HG03457 (cell line): ENCODE measurements around the gene HDX.
"Not testable (repeated sequence)": the region's sequence is repeated elsewhere in the genome, so short reads cannot be mapped to it uniquely, and the experiment has no call there.

Source experiments
- ATAC-seq: cut with Tn5 transposase; IDR thresholded peaks from one replicate; pipeline ENCODE4 v1.9.1; 2021; ENCODE audit warnings: moderate number of reproducible peaks; ENCODE audit not compliant: unreplicated experiment

The HDX gene, protein sequence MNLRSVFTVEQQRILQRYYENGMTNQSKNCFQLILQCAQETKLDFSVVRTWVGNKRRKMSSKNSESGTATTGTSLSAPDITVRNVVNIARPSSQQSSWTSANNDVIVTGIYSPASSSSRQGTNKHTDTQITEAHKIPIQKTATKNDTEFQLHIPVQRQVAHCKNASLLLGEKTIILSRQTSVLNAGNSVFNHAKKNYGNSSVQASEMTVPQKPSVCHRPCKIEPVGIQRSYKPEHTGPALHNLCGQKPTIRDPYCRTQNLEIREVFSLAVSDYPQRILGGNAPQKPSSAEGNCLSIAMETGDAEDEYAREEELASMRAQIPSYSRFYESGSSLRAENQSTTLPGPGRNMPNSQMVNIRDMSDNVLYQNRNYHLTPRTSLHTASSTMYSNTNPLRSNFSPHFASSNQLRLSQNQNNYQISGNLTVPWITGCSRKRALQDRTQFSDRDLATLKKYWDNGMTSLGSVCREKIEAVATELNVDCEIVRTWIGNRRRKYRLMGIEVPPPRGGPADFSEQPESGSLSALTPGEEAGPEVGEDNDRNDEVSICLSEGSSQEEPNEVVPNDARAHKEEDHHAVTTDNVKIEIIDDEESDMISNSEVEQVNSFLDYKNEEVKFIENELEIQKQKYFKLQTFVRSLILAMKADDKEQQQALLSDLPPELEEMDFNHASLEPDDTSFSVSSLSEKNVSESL

DNA sequence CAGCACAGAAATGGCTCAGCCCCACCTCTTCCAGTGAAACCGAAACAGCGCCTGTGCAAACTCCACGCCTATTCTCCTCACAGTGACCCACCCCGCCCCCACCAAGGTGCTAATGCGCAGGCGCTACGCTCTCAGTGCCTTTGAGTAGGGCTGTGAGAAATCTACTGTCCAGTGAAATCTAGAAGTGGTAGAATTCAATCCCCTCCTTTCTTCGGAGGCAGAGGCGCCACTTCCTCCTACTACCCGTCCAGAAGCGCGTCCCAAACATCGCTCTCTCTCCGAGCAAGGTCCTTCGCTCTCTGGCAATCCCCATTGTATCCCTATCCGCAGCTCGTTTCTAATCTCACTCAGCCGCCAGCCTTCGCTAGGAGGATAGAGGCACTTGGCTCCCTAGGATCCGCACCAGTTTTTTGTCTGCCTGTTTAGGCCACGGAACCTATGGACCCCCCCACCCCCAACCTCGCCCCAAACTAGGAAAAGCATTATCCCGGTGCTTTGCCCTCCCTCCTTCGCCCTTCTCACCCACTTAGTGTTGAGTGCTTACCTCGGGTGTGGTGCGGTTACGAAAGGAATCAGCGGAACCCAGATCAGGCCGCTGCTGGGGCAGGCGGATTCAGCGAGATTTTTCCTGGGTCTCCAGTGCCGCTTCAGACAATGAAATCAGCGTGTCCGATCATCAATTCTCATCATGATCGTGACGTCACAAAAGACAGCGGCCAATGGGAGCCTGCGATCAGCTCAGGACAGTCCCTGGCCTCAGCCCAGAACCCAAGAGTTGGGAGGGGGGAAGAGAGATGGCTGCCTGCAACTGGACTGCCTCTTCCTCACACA is at the start of gene HDX:
Gene HDX (minus strand): TSS at position 656 of the 831 bp plus-strand sequence. CDS start 27,056 bp downstream, outside the sequence.
- peak; percentile 87 for ATAC-seq

DNA sequence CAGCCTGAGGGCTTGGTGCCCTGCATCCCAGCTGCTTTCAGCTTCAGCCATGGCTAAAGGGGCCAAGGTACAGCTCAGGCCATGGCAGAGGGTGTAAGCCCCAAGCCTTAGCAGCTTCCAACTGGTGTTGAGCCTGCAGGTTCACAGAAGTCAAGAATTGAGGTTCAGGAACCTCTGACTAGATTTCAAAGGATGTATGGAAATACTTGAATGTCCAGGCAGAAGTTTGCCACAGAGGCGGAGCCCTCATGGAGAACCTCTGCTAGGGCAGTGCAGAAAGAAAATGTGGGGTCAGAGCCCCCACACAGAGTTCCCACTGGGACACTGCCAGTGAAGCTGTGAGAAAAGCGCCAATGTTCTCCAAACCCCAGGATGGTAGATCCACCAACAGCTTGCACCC is 39.1 kb upstream of the HDX start:
- ATAC-seq: not testable (repeated sequence)

DNA sequence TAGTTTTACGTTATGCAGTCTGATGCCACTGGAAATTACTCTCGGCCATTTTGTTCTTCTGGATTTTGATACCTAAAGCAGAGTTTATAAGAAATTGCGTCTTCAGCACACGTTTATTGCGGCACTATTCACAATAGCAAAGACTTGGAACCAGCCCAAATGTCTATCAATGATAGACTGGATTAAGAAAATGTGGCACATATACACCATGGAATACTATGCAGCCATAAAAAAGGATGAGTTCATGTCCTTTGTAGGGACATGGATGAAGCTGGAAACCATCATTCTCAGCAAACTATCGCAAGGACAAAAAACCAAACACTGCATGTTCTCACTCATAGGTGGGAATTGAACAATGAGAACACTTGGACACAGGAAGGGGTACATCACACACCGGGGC is 35.4 kb upstream of the HDX start:
- ATAC-seq: not testable (repeated sequence)

DNA sequence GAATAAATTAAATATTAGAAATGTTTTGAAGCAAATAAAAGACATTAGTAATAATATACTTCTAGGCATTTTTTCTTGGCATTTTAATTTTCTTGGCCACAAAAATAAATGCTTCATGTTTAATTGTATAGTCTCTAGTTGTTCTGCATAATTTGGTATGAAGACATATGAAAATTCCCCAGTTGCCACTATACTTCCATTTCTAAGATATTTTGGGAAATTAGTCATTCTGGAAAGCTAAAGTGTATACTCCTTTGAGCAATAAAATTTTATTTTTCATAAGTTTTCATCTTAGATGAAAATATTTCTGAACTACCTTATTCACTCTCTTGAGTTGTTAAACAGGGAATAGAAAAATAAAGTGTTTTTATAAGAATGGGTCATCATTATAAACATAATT is 13.8 kb downstream of the HDX start:
- ATAC-seq: no peak

DNA sequence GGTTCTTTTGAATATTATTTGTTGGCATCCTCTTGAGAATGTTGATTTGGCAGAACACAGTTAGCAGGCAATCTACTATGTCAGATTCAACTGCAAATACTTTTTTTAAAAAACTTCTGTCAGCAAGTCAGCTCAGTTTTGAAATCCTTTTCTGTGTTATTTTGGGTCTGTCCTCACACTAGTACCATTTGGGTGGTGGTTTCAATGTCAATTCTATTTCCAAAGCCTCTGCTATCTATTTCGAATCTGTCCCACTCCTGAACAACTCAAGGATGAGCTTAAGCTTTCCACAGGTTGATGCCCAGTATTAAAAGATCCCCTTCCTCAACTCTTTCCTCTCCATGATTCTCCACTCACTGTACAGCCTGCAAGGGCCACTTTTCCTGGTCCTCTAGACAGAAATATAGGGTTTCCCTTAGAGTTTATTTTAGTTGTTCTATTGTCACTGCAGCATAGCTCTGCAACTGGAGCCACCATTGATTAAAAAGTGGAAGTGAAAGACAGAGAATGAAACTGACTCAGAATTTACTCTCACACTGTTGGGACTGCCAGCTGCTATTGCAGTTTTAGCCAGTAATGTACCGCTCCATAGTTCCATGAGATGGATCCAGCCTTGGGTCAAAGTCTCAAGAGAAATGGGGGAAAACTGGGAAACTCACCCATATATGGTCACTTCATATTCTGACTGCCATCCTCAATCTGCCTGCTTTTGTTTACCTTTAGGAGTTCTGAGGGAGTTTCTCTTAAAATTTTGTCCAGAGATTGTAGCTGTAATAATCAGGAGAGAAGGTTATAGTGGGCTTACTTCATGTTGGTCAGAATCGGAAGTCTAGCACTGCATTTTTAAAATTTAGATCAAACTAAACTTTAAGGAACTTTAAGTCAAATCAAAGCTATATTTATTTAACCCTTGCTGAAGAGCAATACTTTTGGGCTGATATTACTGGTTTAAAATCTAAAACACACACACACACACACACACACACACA is 14.6 kb downstream of the HDX start:
- ATAC-seq: peak; percentile 97

DNA sequence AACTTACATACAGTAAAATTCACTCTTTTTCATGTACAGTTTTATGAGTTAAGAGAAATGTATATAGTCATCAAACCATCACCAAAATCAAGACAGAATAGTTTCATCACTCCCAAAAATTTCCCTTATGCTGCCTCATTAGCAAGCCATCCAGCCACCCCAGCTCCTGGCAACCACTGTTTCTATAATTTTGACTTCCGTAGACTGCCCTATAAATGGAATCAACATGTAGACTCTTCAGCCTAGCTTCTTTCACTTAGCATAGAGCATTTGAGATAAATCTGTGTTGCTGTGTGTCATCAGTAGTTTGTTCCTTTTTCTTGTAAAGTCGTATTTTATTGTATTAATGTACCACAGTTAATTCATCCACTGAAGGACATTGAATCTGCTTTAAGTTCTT is 23.2 kb downstream of the HDX start:
- no peak for ATAC-seq

DNA sequence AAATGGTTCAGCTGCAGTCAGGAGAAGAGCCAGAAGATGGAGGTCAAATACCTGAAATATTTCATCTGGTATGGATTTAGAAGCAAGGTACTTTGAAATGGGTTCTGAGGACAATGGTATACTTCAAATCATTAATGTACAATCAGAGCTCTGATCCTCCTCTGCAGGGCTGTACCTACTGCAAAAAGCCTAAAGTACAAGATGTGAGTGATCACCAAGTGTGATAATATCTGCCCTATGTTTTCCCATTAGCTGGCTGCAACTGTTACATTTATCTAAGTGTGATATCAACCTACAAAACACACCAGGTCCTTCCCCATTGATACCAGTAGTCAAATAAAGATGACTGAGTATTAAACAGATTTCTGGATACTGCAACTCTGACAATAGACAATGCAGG is 25.1 kb downstream of the HDX start:
- no peak for ATAC-seq

DNA sequence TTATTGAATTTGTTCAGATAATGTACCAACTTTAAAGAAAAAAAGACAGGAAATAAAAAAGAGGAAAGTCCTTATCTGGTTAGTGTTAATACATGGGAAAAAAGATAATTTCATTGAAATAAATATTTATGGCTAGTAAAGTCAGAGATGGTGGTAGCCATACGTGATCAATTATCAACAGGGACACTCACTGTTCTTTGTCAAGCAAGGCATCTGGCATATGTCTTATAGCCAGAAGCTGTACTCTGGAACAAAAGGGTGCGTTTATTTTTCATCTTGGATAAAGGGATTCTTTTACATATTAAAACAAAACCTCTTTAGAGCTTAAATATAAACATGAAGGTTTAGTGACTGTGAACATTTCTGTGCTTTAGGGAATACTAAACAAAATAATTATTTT is 26.7 kb downstream of the HDX start:
- no peak for ATAC-seq

DNA sequence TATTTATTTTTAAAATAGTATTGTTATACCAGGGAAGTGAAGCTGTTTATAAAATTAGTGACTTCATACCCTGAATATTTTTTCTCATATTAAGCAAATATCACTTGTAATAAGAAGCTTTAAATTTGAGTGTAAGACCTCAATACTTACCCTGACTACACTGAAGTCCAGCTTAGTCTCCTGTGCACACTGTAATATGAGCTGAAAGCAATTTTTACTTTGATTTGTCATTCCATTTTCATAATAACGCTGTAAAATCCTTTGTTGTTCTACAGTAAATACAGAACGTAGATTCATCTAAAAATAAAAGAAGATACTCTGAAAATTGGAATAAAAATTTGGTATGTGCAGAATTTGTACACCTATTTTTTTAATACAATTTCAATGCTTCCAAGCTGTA is 27.2 kb downstream of the HDX start:
- ATAC-seq: no peak

DNA sequence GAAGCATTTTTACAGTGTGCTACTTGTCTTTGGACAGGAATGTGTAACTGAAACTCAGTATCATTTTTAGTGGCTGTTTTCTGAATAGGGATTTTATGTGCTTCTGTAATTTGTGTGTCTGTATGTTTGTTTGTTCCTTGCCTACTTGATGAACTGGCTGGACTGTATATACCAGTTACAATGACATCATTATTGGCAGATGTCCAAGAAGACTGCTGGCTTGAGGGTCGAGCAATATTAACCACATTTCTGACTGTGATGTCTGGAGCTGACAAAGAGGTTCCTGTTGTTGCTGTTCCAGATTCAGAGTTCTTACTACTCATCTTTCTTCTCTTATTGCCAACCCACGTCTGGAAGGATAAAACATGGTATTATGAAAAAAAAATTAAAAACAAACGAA is 33.0 kb downstream of the HDX start:
- no peak for ATAC-seq

DNA sequence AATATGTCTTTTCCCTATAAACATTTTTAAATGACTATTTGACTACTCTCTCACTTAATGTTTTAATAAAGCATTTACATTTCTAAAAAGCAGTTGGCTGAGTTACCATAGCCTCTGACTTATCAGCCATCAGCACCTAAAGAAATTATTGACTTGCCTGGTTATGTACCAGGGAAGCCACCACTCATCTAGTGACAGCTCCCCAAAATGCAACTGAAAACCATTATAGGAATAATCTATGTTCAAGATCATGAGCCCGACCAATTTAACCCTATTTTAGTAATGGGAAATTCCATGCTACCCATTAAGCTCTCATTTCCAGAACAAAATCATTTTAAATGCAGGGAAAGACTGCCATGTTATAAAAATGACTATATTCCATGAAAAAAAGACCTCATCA is 34.4 kb downstream of the HDX start:
- ATAC-seq: no peak

DNA sequence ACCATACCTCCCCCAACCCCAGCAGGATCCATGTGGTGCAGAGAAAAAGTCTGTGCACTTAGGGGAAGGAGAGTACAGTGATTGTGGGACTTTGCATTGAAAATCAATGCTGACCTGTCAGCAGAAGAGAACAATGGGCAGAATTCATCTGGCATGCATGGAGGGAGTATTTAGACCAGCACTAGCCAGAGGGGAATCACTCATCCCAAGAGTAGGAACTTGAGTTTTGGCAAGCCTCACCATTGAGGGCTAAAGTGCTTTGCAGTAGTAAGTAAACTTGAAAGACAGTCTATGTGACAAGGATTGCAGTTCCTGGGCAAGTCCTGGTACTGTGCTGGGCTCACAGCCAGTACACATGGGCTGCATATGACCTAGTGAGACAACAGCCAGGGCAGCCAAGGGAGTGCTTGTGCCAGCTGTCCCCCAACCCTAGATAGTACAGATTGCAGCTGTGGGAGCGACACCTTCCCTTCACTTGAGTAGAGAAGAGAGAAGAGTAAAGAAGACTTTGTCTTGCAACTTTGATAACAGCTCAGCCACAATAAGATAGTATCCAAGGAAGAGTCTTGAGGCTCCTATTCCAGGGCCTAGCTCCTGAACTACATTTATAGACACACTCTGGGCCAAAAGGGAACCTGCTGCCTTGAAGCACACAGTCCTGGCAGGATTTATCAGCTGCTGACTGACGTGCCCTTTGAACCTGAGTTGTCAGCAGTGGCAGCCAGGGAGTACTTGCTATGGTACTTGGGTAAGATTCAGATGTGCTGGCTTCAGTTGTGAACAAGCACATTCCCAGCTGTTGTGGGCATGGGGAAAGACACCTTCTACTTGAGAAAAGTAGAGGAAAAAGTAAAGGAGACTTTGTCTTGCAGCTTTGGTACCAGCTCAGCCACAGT is 48.7 kb downstream of the HDX start:
- no peak for ATAC-seq

DNA sequence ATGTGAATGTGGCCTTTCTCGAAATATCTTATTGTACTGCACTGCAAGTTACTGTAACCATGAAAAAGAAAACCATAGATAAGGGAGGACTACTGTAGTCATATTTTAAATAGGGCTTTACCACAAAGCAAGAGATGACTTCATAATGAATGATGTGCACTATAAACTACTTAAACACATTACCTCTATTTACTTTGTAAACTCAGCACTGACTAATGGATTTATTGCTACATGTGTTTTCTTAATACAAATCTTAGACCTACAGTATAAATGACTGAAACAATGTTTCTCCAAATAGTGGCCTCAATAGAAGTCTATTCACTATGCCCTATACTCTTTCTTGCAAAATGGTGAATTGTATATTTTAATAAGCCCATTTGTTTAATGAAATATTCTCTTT is 61.1 kb downstream of the HDX start:
- no peak for ATAC-seq

DNA sequence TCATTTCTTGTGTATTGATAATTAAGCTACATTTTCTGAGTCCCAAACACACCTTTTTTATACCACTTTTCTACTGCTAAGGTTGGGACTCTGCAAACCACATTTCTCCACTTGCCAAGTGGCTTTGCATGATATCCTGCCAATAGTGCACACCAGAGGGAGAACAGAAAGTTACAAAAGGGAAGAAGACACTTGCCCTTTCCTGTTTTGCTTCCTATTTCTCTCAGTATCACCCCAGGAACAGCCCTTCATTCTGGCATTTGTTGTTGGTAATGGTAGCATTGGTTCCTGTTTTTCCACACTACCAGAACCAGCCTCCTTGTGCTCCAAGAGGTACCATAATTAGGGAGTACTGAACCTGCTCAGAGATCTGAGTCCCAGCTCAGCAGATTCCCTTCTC is 87.1 kb downstream of the HDX start:
- ATAC-seq: no peak

DNA sequence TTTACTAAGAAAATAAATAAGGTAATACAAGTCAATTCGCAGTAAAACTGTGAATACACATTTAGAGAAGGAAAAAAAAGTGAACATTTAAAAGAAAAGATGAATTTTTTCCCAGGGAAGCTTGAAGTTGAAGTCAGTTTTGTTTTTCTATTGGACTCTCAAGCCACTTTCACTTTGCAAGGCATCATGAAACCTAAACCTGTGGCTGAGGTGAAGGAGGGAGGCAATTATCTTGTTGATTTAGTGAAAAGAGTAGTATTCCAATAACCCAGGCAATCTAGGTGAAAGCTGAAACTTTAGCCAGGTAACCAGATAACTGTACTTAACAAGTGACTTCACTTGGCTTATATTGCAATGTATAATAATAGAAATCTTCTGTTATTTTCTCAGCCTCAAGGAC is 138.6 kb downstream of the HDX start:
- no peak for ATAC-seq

DNA sequence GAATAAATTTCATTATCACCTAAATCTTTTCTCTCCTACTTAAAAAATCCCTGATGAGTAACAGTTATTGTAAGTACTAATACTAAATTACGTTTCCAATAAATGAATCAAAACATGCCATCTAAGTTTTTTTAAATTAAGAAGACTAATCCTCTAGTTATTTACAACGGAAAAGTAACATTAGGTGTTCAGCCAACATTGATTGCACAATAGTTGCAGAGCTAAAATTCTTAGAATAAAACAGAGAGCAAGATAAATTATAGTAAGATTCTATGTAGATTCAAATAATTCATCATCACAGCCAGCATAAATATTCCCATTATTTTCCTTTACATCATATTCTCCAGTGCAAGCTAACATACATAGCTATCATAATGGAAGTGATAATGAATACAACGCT is 139.2 kb downstream of the HDX start:
- no peak for ATAC-seq

DNA sequence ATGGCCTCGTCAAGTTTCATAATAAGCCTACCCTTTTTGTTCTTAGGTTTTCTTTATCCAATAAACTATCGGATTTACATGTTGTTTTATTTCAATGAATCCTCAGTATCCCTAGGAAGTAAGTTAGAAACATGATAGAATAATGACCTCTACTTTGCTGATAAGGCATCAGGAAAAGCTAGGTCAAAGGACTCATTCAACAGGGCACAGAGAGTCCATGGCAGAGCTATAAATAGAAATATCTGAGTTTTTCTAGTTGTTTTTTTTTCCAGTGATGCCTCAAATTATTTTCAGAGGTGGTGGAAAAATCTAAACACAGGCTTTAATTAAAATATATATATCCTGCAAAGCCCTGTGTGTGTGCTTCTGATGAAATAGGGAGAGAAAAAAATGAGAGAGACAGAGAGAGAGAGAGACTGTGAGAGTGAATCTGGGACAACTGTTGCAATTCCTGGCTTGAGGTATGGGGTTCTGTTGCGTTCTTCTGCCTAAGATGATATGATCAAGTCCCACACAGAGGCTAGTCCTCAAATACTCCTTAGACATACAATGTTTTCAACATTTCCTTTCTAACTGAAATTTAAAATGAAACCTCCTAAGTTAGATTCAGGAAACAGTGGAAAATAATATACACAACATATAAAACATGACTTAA is 139.9 kb downstream of the HDX start:
- no peak for ATAC-seq

DNA sequence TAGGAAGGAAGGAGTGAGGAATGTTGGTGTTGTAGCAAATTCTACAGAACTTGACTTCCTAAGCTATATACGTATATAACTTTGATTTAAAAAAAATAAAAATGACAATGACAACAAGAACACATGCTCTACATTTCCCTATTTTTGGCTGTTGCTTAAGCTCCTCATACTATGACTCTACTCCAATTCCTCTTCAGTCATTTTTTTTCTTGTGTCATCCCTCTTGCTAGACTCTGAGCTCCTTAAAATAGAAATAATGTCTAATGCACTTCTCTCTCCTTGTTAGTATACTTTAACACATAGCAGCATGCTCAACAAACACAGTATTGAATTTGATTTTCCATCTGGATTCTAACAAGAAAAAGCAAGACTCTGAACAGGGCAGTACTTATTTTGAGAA is 144.0 kb downstream of the HDX start:
- ATAC-seq: no peak

DNA sequence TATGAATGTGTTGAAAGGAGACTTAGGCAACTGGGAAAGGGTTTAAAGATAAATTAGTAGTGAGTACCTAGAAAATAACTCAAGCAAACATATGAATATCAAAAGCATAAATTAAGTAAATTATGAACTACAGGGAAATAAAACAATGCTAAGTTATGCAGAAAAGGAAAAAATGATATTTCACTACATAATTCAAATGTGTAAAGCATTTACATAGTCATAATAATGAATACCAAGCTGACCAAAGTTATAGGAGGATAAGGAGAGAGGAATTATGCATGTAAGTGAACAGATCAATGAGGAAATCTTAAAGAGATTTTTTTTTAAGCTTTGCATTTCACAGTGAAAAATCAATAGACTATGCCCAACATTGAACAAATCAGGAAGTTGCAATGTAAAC is 145.0 kb downstream of the HDX start:
- no peak for ATAC-seq
